Endothelial cell of umbilical vein (primary cell): ENCODE measurements around the gene EXOC5. TPM values are rescaled to one million over a fixed set of nuclear protein-coding genes. Genes with fewer than 3 reads are reported as not detected.

Experiments used
- BruUV-seq: library from RNA; stranded (reverse); fragments of 400-500 nt; replicated peaks from 2 replicates; lab custom pipeline; 2021; lab: Mats Ljungman, UMichigan
- CTCF ChIA-PET: fragments of 300-600, 350-600 bp; sonication (Branson Sonifier 250); formaldehyde crosslinking; loops from one replicate; lab custom pipeline; 2021; ENCODE audit warnings: antibody characterized with exemption, inconsistent platforms; lab: Charles Lee
- POLR2A ChIA-PET: fragments of 300-600, 350-600 bp; sonication (Branson Sonifier 250); formaldehyde crosslinking; loops from one replicate; lab custom pipeline; 2021; ENCODE audit warnings: antibody characterized with exemption, inconsistent platforms; lab: Charles Lee
- DNase-seq: peaks from one replicate; pipeline ENCODE4 v3.0.0-alpha.2; 2011; ENCODE audit warnings: low read depth, low spot score
- FAIRE-seq: peaks from 2 replicates; lab custom pipeline; 2011; peaks lifted over from hg19 to GRCh38; lab: Jason Lieb, UNC
- H2AFZ ChIP-seq: 2 replicates; pipeline ENCODE4 v1.6.0; 2012; ENCODE audit warnings: low read depth, low read length, control low read depth, inconsistent platforms
- H3K27ac ChIP-seq: 2 replicates; pipeline ENCODE4 v1.5.1; 2011; ENCODE audit warnings: low read depth, mild to moderate bottlenecking, control low read depth, low read length, moderate library complexity; ENCODE audit not compliant: insufficient read depth
- H3K27me3 ChIP-seq, 2 experiments: 2 replicates each; pipeline versions ENCODE4 v1.6.0 to v1.6.1; 2011; ENCODE audit warnings: low read length in 2 of 2, mixed read lengths in 1 of 2; ENCODE audit not compliant: control insufficient read depth in 2 of 2, insufficient read depth in 2 of 2
- H3K36me3 ChIP-seq, 2 experiments: 2 replicates in 1 of 2; 3 replicates in 1 of 2; pipeline ENCODE4 v1.5.1; 2011; ENCODE audit warnings: low read length in 2 of 2, mild to moderate bottlenecking in 1 of 2, moderate library complexity in 1 of 2; ENCODE audit not compliant: control insufficient read depth in 2 of 2, insufficient read depth in 2 of 2; ENCODE audit errors: extremely low read depth in 1 of 2
- H3K4me1 ChIP-seq: 3 replicates; pipeline ENCODE4 v1.5.1; 2011; ENCODE audit warnings: mild to moderate bottlenecking, low read length; ENCODE audit not compliant: control insufficient read depth, insufficient read depth; ENCODE audit errors: extremely low read depth
- H3K4me2 ChIP-seq: 2 replicates; pipeline ENCODE4 v1.6.1; 2011; ENCODE audit warnings: low read length, control low read depth, mixed read lengths; ENCODE audit not compliant: insufficient read depth
- H3K4me3 ChIP-seq, 3 experiments: fragments of 200-600 bp in 1 of 3; sonication (generic), shearing (Covaris generic) in 1 of 3; replicated peaks in 1 of 3; 2 replicates each; pipeline ENCODE4 v1.5.1; 2011 to 2016; ENCODE audit warnings: control low read depth in 3 of 3, low read length in 3 of 3, mild to moderate bottlenecking in 2 of 3, inconsistent platforms in 1 of 3, low read depth in 1 of 3, moderate library complexity in 1 of 3; ENCODE audit not compliant: insufficient read depth in 1 of 3
- H3K79me2 ChIP-seq: 2 replicates; pipeline ENCODE4 v1.6.0; 2012; ENCODE audit warnings: low read length, inconsistent platforms; ENCODE audit not compliant: control insufficient read depth, insufficient read depth
- H3K9ac ChIP-seq: replicated peaks from 2 replicates; pipeline ENCODE3; 2011; ENCODE audit warnings: low read length, control low read depth; ENCODE audit not compliant: insufficient read depth; ENCODE audit errors: extremely low read depth
- H3K9me1 ChIP-seq: replicated peaks from 3 replicates; pipeline ENCODE4 v1.6.0; 2011; ENCODE audit warnings: mild to moderate bottlenecking, low read length; ENCODE audit not compliant: control insufficient read depth, insufficient read depth; ENCODE audit errors: extremely low read depth
- H3K9me3 ChIP-seq: replicated peaks from 2 replicates; pipeline ENCODE4 v1.5.1; 2012; ENCODE audit warnings: low read length, inconsistent platforms; ENCODE audit not compliant: control insufficient read depth, insufficient read depth
- H4K20me1 ChIP-seq: replicated peaks from 2 replicates; pipeline ENCODE3; 2011; ENCODE audit warnings: mild to moderate bottlenecking, low read length; ENCODE audit not compliant: control insufficient read depth, insufficient read depth; ENCODE audit errors: extremely low read depth
- CTCF ChIP-seq, 2 donors: IDR thresholded peaks; 1 replicate in 1 of 2; 2 replicates in 1 of 2; pipeline ENCODE4 v1.5.1; 2011; ENCODE audit warnings: low read length in 2 of 2, mild to moderate bottlenecking in 2 of 2, moderate library complexity in 2 of 2, control low read depth in 1 of 2, inconsistent platforms in 1 of 2, low read depth in 1 of 2; ENCODE audit not compliant: insufficient read depth in 1 of 2; ENCODE audit errors: extremely low read depth in 1 of 2
- EZH2 ChIP-seq: IDR thresholded peaks from 2 replicates; pipeline ENCODE4 v1.6.1; 2012; ENCODE audit warnings: borderline replicate concordance, low read depth, mild to moderate bottlenecking, moderate library complexity, low read length, inconsistent platforms; ENCODE audit not compliant: severe bottlenecking
- FOS ChIP-seq: IDR thresholded peaks from 2 replicates; pipeline ENCODE4 v1.6.1; 2011; ENCODE audit warnings: mild to moderate bottlenecking, low read length, moderate library complexity, borderline replicate concordance; ENCODE audit not compliant: insufficient read depth
- GATA2 ChIP-seq: IDR thresholded peaks from 2 replicates; pipeline ENCODE4 v1.7.0; 2011; ENCODE audit warnings: low read depth, mild to moderate bottlenecking, moderate library complexity, mixed read lengths, low read length; ENCODE audit not compliant: insufficient read length, insufficient read depth
- JUN ChIP-seq: IDR thresholded peaks from 2 replicates; pipeline ENCODE4 v1.6.1; 2011; ENCODE audit warnings: borderline replicate concordance, low read depth; ENCODE audit not compliant: insufficient read length, insufficient read depth
- MAX ChIP-seq: IDR thresholded peaks from 2 replicates; pipeline ENCODE4 v1.6.1; 2011; ENCODE audit not compliant: insufficient read depth, insufficient read length
- MYC ChIP-seq: IDR thresholded peaks from one replicate; pipeline ENCODE4 v1.6.1; 2011; ENCODE audit warnings: mild to moderate bottlenecking, low read depth, low read length
- POLR2A ChIP-seq: IDR thresholded peaks from 2 replicates; pipeline ENCODE4 v1.6.1; 2012; ENCODE audit warnings: low read depth, mild to moderate bottlenecking, control low read depth, low read length
- POLR2AphosphoS5 ChIP-seq: IDR thresholded peaks from 2 replicates; pipeline ENCODE4 v1.6.1; 2012; ENCODE audit warnings: low read depth, mild to moderate bottlenecking, control low read depth, low read length, moderate library complexity; ENCODE audit not compliant: insufficient read depth
- dilution Hi-C: fragments of 300-500 bp; cut with MboI; formaldehyde crosslinking; loops from one replicate; pipeline ENCODE4 v1.15.0; 2019; ENCODE audit warnings: low sequenced_read_pairs; ENCODE audit not compliant: extremely low pct_ligation_motif_present
- intact Hi-C: fragments of 100-400 bp; cut with micrococcal nuclease; formaldehyde crosslinking; loops from one replicate; pipeline ENCODE4 v1.10.0; 2022
- polyA plus RNA-seq, 4 experiments: library from polyadenylated mRNA; depleted of rRNA in 3 of 4; stranded (reverse) in 3 of 4; unstranded in 1 of 4; fragments of >200 nt; gene quantifications; 2 replicates each; pipeline versions ENCODE4 v1.2.1 to v1.2.3, GENCODE V29; 2011 to 2012; ENCODE audit warnings: missing spikeins in 1 of 4
- total RNA-seq: library from RNA; stranded (reverse); gene quantifications from 2 replicates; pipeline ENCODE4 v1.2.3, GENCODE V29; 2021

EXOC5 gene
- total and polyA plus RNA-seq, 2 donors (not counting 3 experiments of a cell fraction or from before 2014, with no cell fraction given): 23.9 to 104 TPM

GRCh38 chr14:57314396-57315089, 45.8 kb upstream of the EXOC5 start:
- TF ChIP-seq FOS (no peak), POLR2AphosphoS5 (no peak), EZH2 (no peak), POLR2A (no peak), JUN (no peak), MAX (no peak), MYC (no peak), CTCF (IDR thresholded peaks at IDR 0.05; ENCODE audit: extremely low read depth in 1 of 2, insufficient read depth in 1 of 2, low read depth in 1 of 2, low read length in 2 of 2) (no peak), GATA2 (no peak)
- dilution Hi-C loops (no loop called here), intact Hi-C loops (loop anchor here (5.0 kb wide), 1 partner anchor 758 kb away; no protein-coding TSS in a partner anchor)
- no peaks in the 10 kb centered on the region for H4K20me1 ChIP-seq
- no peak overlapping the region for H3K27ac ChIP-seq
- H3K9me1 ChIP-seq: no peaks in the 10 kb centered on the region
- no TSS peak for BruUV-seq
- no peak overlapping the region for H2AFZ ChIP-seq
- no peaks in the 10 kb centered on the region for H3K79me2 ChIP-seq
- H3K9me3 ChIP-seq: no peaks in the 10 kb centered on the region
- H3K4me3 ChIP-seq: no peak overlapping the region
- FAIRE-seq (no peak), DNase-seq (no peak)
- H3K9ac ChIP-seq: no peak overlapping the region
- no peak overlapping the region for H3K4me2 ChIP-seq
- no peaks in the 10 kb centered on the region for H3K36me3 ChIP-seq
- ChIA-PET CTCF (interaction anchor here (1.0 to 3.4 kb wide), 2 partner anchors 14 to 825 kb away, joined by 3 to 115 read pairs; no protein-coding TSS in a partner anchor), POLR2A (no interaction called here)
- no peaks in the 10 kb centered on the region for H3K4me1 ChIP-seq
- peaks cover 0 to 2% of the 10 kb centered on the region in 2 experiments for H3K27me3 ChIP-seq
